HepG2 (cell line): ENCODE data around the gene RABEP2. TPM values are rescaled to one million over a fixed set of nuclear protein-coding genes. Genes with fewer than 3 reads are reported as not detected.
A peak's percentile ranks its signal among the peaks of the same experiment; 100 is the strongest.

ENCODE experiments used
- CAMTA2 ChIP-seq: sonication (generic); formaldehyde crosslinking; IDR thresholded peaks from 2 replicates; pipeline ENCODE4 v1.4.0; 2020; ENCODE audit warnings: mild to moderate bottlenecking, missing genetic modification reagents, borderline replicate concordance
- EZH2 ChIP-seq: conservative IDR thresholded peaks from 2 replicates; pipeline ENCODE4 v1.6.1; 2012; ENCODE audit warnings: mild to moderate bottlenecking, low read depth, low read length, moderate library complexity
- NR2F6 ChIP-seq, 2 experiments: IDR thresholded peaks; 2 replicates each; pipeline ENCODE4 v1.6.1; 2016; ENCODE audit warnings: antibody characterized with exemption in 1 of 2, mild to moderate bottlenecking in 1 of 2
- PHF21A ChIP-seq: sonication (generic); formaldehyde crosslinking; IDR thresholded peaks from 2 replicates; pipeline ENCODE4 v1.5.0; 2020; ENCODE audit warnings: mild to moderate bottlenecking, missing genetic modification reagents
- PLRG1 ChIP-seq: fragments of 450-650 bp; conservative IDR thresholded peaks from 2 replicates; pipeline ENCODE4 v1.6.1; 2016
- SOX13 ChIP-seq, 3 experiments: fragments of 450-650 bp in 1 of 3; sonication (generic) in 1 of 3; formaldehyde crosslinking in 1 of 3; IDR thresholded peaks in 2 of 3; conservative IDR thresholded peaks in 1 of 3; 2 replicates each; pipeline versions ENCODE4 v1.5.0 to v1.6.1; 2016 to 2020; ENCODE audit warnings: antibody characterized with exemption in 1 of 3, mild to moderate bottlenecking in 1 of 3, missing compliant biosample characterization in 1 of 3, missing genetic modification reagents in 1 of 3, moderate library complexity in 1 of 3
- STAT5B ChIP-seq: sonication (generic); formaldehyde crosslinking; IDR thresholded peaks from 2 replicates; pipeline ENCODE4 v1.4.0; 2020; ENCODE audit warnings: missing genetic modification reagents
- YEATS4 ChIP-seq: sonication (generic); formaldehyde crosslinking; IDR thresholded peaks from 2 replicates; pipeline ENCODE4 v1.4.0; 2020; ENCODE audit warnings: missing genetic modification reagents, borderline replicate concordance
- ZBTB3 ChIP-seq: sonication (generic); formaldehyde crosslinking; IDR thresholded peaks from 2 replicates; pipeline ENCODE4 v1.4.0; 2020; ENCODE audit warnings: low read depth, mild to moderate bottlenecking, moderate library complexity, missing genetic modification reagents, borderline replicate concordance
- ZNF180 ChIP-seq: sonication (generic); formaldehyde crosslinking; IDR thresholded peaks from 2 replicates; pipeline ENCODE4 v1.4.0; 2020; ENCODE audit warnings: low read depth, missing genetic modification reagents, borderline replicate concordance
- ZNF460 ChIP-seq: sonication (generic); formaldehyde crosslinking; IDR thresholded peaks from 2 replicates; pipeline ENCODE4 v1.5.1; 2020; ENCODE audit warnings: missing genetic modification reagents, mild to moderate bottlenecking, borderline replicate concordance
- ZNF543 ChIP-seq: sonication (generic); formaldehyde crosslinking; IDR thresholded peaks from 2 replicates; pipeline ENCODE4 v1.4.0; 2020; ENCODE audit warnings: mild to moderate bottlenecking, missing genetic modification reagents
- ZNF570 ChIP-seq: sonication (generic); formaldehyde crosslinking; IDR thresholded peaks from 2 replicates; pipeline ENCODE4 v1.4.0; 2020; ENCODE audit warnings: mild to moderate bottlenecking, missing genetic modification reagents, borderline replicate concordance
- ZNF644 ChIP-seq: IDR thresholded peaks from 2 replicates; pipeline ENCODE4 v1.6.1; 2016; ENCODE audit warnings: low read depth
- ZNF746 ChIP-seq: sonication (generic); formaldehyde crosslinking; IDR thresholded peaks from 2 replicates; pipeline ENCODE4 v1.8.0; 2022; ENCODE audit warnings: mild to moderate bottlenecking, missing genetic modification reagents
- polyA plus RNA-seq, 8 experiments: library from polyadenylated mRNA; depleted of rRNA in 3 of 8; stranded (reverse) in 7 of 8; unstranded in 1 of 8; fragments of >200 nt; fragmentation: Illumina TruSeq in 4 of 8; extraction: Trizol in 4 of 8; gene quantifications; 2 replicates each; pipeline versions ENCODE4 v1.2.1 to v1.2.3, GENCODE V29; 2011 to 2016; ENCODE audit warnings: low read depth in 4 of 8, missing spikeins in 1 of 8, mixed read lengths in 1 of 8; ENCODE audit not compliant: insufficient read depth in 1 of 8
- total RNA-seq, 5 experiments: library from RNA; depleted of rRNA; stranded (reverse); fragments of >200 nt; fragmentation: Illumina TruSeq; extraction: Trizol; gene quantifications; 2 replicates each; pipeline ENCODE4 v1.2.3, GENCODE V29; 2016; ENCODE audit warnings: low read depth in 1 of 5
- TF ChIP-seq, protein P1 (sequence below): sonication (generic); formaldehyde crosslinking; IDR thresholded peaks from 2 replicates; pipeline ENCODE4 v1.8.1; 2022; ENCODE audit warnings: low read depth, mild to moderate bottlenecking, missing genetic modification reagents

Gene RABEP2
- total and polyA plus RNA-seq, 2 of the 13 experiments (the other 11 are each of a cell fraction or from before 2014, with no cell fraction given): 10.8 to 18.4 TPM

DNA sequence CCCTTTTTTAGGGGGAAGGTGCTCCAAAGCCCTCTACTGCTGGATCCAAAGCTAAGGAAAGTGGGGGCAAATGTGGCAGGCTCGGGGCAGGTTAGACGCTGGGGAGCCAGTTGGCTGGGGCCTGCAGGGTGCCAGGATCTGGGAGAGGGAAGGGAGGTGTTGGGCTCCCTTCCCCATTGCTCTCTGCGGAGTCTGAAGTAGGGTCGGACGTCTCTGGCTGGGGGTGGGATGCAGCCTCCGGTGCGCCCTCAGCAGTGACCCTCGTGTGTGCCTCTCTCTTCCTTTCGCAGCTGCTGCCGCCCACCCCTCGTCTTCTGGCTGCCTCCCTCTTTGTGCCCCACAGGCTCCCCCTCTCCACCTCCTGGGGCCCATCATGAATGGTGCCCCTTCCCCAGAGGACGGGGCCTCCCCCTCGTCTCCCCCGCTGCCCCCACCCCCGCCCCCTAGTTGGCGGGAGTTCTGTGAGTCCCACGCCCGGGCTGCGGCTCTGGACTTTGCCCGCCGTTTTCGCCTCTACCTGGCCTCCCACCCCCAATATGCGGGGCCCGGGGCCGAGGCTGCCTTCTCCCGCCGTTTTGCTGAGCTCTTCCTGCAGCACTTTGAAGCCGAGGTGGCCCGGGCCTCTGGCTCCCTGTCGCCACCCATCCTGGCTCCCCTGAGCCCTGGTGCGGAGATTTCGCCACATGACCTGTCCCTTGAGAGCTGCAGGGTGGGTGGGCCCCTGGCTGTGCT lies 59.1 kb downstream of the RABEP2 start (continued):
- TF ChIP-seq PHF21A: peak; percentile 38; the same call in 1 of the 2 replicates
- no peak for TF ChIP-seq ZBTB3 (CRISPR knock-in tag)
- TF ChIP-seq EZH2: no peak
- no peak for TF ChIP-seq SOX13 (IDR thresholded peaks at IDR 0.05)
- peak in 1 of 2 experiments; percentile 34; a peak in 1 of 4 replicates for TF ChIP-seq SOX13 (CRISPR knock-in tag; conservative IDR thresholded peaks at IDR 0.05 in 1 of 2, IDR thresholded peaks at IDR 0.05 in 1 of 2)
- TF ChIP-seq CAMTA2 (CRISPR knock-in tag): no peak
- TF ChIP-seq, protein P1, sequence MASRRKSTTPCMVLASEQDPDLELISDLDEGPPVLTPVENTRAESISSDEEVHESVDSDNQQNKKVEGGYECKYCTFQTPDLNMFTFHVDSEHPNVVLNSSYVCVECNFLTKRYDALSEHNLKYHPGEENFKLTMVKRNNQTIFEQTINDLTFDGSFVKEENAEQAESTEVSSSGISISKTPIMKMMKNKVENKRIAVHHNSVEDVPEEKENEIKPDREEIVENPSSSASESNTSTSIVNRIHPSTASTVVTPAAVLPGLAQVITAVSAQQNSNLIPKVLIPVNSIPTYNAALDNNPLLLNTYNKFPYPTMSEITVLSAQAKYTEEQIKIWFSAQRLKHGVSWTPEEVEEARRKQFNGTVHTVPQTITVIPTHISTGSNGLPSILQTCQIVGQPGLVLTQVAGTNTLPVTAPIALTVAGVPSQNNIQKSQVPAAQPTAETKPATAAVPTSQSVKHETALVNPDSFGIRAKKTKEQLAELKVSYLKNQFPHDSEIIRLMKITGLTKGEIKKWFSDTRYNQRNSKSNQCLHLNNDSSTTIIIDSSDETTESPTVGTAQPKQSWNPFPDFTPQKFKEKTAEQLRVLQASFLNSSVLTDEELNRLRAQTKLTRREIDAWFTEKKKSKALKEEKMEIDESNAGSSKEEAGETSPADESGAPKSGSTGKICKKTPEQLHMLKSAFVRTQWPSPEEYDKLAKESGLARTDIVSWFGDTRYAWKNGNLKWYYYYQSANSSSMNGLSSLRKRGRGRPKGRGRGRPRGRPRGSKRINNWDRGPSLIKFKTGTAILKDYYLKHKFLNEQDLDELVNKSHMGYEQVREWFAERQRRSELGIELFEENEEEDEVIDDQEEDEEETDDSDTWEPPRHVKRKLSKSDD: no peak
- no peak for TF ChIP-seq ZNF180 (CRISPR knock-in tag)
- TF ChIP-seq ZNF570 (CRISPR knock-in tag): no peak
- TF ChIP-seq ZNF644 (CRISPR knock-in tag): no peak
- no peak; the same call in 1 of the 2 replicates for TF ChIP-seq YEATS4
- TF ChIP-seq STAT5B: no peak
- TF ChIP-seq NR2F6 (IDR thresholded peaks at IDR 0.05): no peak
- no peak for TF ChIP-seq NR2F6 (CRISPR knock-in tag; IDR thresholded peaks at IDR 0.05)
- TF ChIP-seq ZNF543 (CRISPR knock-in tag): no peak
- no peak for TF ChIP-seq PLRG1
- TF ChIP-seq ZNF746 (CRISPR knock-in tag): peak; percentile 60; the same call in 1 of the 2 replicates
- TF ChIP-seq ZNF460 (CRISPR knock-in tag): no peak
